ENCODE measurements around the gene CTIF.

The CTIF gene

GRCh38 chr18:48877941-48878340, 339.1 kb downstream of the CTIF start:
- DNase-seq: no peak

DNA sequence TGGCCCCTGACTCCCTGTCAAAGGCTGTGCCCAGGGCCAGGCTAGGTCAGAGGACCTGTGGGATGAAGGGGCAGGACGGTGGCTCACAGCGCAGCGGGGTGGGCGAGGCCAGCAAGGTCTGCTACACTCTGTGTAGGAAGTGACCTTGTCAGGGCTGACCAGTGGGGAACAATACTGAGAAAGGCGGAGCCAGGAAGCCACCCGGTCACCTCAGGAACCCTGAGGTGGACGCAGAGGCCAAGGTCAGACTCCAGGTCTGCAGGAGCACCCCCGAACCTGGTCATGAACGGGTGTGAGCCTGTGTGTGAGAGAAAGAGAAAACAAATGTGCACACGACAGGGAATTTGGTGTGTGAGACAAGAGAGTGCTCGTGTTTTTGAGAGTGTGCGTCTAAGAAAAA, 339.6 kb downstream of the CTIF start:
- DNase-seq: no peak

DNA sequence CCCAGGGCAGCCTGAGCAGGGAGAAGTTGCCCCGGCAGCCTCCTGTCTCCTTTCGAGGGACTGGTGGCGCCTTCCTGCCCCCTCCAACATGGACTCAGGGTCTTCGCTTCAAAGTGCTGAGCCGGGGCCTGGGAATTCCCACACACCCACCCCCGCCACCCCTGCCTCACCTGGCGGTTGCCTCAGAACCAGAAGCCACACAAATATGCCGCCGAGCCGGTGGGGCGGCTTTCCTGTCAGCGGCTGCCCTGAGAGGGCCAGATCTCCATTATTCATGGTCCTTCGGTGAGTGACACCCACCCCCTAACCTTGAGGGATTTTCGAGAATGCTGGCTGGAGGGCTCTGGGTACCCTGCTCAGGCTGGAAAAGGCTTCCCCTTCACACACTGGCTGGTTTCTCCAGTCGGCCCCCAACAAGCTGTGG, 340.2 kb downstream of the CTIF start:
- DNase-seq: no peak

GRCh38 chr18:48880931-48881330, 342.1 kb downstream of the CTIF start:
- DNase-seq: no peak

DNA sequence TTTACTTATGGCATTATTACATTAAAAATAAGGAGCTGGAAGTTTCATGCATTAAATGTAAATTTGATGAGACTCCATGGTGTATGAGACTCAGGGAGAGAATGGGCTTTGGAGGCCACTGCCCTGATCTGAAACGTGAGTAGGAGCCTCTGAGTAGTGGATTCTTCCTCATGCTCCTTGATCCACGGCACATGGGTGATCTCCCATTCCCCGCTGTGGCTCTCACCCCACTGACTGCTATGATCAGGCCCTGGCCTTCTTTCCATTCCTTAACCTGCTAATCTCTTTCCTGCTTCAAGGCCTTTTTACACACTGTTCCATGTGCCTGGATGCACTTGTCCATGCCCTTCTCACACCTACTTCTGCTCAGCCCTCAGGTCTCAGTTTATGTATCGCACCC, 343.5 kb downstream of the CTIF start:
- DNase-seq: no peak

DNA sequence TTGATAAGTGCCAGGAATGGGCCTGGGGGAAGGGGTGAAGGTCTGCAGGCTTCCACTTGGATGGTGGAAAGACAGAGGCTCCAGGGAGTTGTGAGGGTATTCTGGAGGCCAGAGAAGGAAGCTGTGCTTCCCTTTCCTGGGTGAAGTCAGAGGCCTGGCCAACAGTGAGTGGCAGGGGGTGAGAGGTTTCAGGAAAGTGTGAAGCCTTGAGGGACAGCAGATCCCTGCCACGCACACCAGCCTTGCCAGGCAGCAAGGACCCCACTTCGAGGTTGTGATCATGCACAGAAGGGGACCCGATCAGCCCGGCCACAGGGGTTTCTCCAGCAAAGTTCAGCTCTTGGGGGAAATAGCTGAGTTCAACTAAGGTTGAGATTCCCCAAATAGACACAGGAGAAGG, 345.5 kb downstream of the CTIF start:
- DNase-seq: no peak

GRCh38 chr18:48884771-48885170, 345.9 kb downstream of the CTIF start:
- DNase-seq: no peak

GRCh38 chr18:48885266-48885923, 346.6 kb downstream of the CTIF start:
- DNase-seq: no peak

DNA sequence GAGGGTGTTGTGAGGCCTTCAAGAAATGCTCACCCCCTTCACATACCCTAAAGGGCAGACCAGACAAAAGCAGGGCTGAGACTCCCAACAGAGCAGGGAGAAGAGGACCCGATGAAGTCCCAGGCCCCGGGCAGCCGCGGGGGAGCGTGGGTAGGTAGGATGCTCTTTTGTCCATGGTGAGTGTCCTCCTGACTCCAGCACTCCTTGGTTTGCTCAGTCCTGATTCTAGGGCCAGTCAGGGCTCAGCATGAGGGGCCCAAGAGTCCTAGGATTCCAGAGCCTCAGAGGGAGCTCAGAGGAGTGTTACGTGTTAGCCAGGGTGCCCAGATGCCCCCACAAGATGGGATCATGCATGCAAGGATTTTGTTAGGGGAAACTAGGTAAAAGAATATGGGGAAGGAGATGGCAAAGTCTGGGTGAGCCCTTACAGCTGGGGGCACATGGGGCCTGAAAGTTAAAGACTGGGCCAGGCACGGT, 347.1 kb downstream of the CTIF start:
- no peak for DNase-seq

GRCh38 chr18:48886520-48887293, 347.9 kb downstream of the CTIF start:
- no peak for DNase-seq

DNA sequence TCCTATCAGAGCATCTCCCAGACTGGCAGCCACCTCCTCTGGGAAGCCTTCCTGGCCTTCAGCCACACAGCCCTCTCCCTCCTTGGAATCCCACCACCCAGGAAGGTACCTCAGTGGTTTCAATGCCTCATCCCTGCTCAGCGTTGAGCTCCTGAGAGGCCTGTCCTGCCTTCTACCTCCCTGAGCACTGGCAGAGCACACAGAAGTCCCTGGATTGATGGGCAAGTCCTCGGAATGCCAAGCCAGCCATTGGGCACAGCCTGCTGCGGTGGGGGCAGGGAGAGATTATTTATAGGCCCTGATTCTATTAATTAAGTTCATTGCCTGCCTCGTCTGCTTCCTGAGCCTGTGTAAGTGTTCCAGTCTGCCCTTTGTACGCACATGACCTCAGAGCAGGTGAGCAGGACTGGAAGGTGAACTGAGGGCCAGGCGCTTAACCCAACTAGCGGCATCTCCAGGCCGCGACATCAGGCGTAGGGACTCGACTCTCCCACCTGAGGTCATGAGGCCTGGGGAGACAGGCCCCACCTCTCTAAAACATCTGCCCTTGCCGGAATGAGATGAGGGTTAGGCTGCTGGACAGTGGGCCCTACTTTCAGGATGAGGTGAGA, 348.6 kb downstream of the CTIF start:
- DNase-seq: no peak

GRCh38 chr18:48887905-48888772, 349.3 kb downstream of the CTIF start:
- no peak for DNase-seq

- no peak for DNase-seq
These were observed 349.9 kb downstream of the CTIF start for GRCh38 chr18:48888773-48889080.

DNA sequence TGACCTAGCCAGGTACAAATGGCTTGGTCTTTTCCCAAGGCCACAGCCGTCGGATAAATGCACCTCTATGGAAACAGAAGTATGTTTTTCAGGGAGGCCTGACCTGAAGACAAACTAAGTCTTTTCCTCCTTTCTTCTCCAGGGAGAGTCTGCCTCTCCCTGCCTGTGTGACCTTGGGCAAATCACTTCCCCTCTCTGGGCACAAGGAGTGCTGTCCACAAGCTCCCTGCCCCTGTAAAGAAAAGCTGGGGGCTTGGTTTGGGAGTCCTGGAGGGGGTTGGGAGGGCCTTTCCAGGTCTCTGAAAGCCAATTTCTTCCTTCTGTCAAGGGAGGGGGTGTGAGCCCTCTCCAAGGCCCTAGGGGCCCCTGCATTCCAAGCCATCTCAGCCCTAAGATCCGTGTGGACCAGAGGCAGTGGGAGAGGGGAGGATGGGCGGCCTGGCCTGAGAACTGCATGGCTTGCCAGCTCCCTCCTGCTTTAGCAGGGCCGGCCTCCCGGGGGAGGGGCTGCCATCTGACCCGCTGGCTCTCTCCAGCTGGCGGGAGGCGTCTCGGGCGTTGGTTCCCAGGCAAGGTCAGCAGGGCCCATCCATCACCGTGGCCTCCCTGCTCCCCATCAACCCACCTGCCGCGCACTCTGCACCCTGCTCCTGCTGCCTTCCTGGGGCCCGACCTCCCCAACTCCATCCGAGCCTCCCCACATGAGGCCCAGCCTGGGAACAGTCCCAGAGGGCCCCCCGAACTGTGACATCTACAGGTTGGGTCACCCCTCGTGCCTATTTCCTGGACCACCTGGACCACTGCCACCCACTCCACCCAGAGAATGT, 350.5 kb downstream of the CTIF start:
- no peak for DNase-seq

GRCh38 chr18:48889981-48890762, 351.3 kb downstream of the CTIF start:
- no peak for DNase-seq

DNA sequence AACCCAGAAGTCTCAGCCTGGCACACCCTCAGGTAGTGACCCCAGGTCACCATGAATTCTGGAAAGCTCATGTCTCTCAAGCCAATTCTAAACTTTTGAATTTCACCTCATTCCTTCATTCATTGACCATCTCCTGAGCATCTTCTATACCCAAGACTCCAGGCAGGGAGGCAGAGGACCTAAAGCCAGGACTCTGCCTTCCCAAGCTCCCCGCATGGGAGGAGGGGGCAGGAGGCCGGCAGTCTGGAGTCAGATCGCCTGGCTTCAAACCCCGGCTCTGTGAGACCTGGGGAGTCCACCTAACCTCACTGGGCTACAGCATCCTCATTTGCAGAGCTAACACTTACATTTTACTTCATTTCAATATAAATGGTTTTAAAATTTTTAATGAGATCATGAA, 352.9 kb downstream of the CTIF start:
- DNase-seq: no peak

DNA sequence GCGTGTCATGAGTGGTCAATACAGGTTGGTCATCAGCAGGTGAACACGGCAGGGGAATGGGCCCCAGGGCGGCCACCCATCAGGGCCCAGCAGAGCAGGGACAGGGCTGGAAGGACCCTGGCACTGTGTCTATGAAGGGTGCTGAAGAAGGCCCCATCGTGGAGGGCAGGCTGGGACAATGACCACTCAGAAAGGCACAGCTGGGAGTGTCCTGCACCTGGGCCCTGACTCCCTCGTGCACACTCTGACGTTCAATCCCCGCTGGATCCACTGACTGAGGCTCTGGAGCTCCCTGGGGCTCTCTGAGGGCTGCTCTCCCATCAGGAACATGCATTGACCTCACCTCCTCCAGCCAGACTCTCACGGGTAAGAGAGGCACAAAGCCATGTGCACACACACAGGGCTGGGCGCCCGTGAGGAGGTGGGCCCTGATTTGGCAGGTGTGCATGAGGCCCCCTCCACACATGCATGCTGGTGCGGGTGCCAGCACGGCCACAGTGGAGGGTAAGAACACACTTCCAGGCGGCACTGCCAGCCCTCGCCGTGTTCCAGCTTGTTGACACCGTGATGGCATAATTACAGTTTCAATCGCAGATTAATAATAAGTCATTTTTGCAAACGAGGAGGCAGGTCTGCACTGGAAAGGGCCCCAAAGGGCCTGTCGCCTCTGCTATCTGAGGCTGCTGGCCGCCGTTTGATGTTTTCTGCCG, 353.5 kb downstream of the CTIF start:
- DNase-seq: no peak

GRCh38 chr18:48893061-48893607, 354.3 kb downstream of the CTIF start:
- no peak for DNase-seq

GRCh38 chr18:48893608-48894600, 355.1 kb downstream of the CTIF start:
- no peak for DNase-seq

All from NCI-H526 treated with DMSO at 0.1 percent for 48 hours (cell line).